Lung (tissue), 12 donors: ENCODE data around the gene CIRBP. TPM values are rescaled to one million over a fixed set of nuclear protein-coding genes. Genes with fewer than 3 reads are reported as not detected.

Experiments used
- ATAC-seq: fragments of 200-7000 bp; cut with Tn5 transposase; one replicate; pipeline ENCODE4 v1.9.1; 2020; ENCODE audit warnings: moderate number of reproducible peaks; ENCODE audit not compliant: insufficient read depth, low FRiP score
- DNase-seq, 3 donors: peaks; one replicate each; pipeline ENCODE4 v3.0.0-alpha.2; 2013 to 2017
- H3K27ac ChIP-seq, 2 donors: one replicate each; pipeline ENCODE4 v1.5.1; 2013; ENCODE audit warnings: mild to moderate bottlenecking in 2 of 2, moderate library complexity in 2 of 2, control low read depth in 1 of 2, inconsistent platforms in 1 of 2, low read depth in 1 of 2, low read length in 1 of 2
- H3K27me3 ChIP-seq, 3 donors: one replicate each; pipeline ENCODE4 v1.5.1; 2013; ENCODE audit warnings: low read length in 2 of 3; ENCODE audit not compliant: control insufficient read depth in 3 of 3, insufficient read depth in 3 of 3
- H3K36me3 ChIP-seq, 4 donors: one replicate each; pipeline ENCODE4 v1.5.1; 2013; ENCODE audit warnings: low read length in 4 of 4, mild to moderate bottlenecking in 1 of 4, moderate library complexity in 1 of 4; ENCODE audit not compliant: control insufficient read depth in 4 of 4, insufficient read depth in 4 of 4
- H3K4me1 ChIP-seq, 5 donors: one replicate each; pipeline ENCODE4 v1.5.1; 2013; ENCODE audit warnings: low read length in 5 of 5, mild to moderate bottlenecking in 2 of 5, moderate library complexity in 1 of 5; ENCODE audit not compliant: control insufficient read depth in 5 of 5, insufficient read depth in 5 of 5
- H3K4me3 ChIP-seq: one replicate; pipeline ENCODE4 v1.5.1; 2013; ENCODE audit warnings: mild to moderate bottlenecking, control low read depth, moderate library complexity
- H3K9ac ChIP-seq, 2 donors: one replicate each; pipeline ENCODE4 v1.5.1; 2013; ENCODE audit warnings: low read length in 2 of 2, control low read depth in 1 of 2; ENCODE audit not compliant: insufficient read depth in 1 of 2
- H3K9me3 ChIP-seq, 4 donors: one replicate each; pipeline ENCODE4 v1.5.1; 2013; ENCODE audit warnings: low read length in 3 of 4, mild to moderate bottlenecking in 1 of 4, moderate library complexity in 1 of 4; ENCODE audit not compliant: control insufficient read depth in 4 of 4, insufficient read depth in 3 of 4
- WGBS, 2 donors: extraction: QIAGEN DNeasy Blood & Tissue Kit; methylation state at CpG; one replicate each; pipeline ENCODE4 v1.1.7; 2013; 5-methylcytosine and 5-hydroxymethylcytosine counted together
- polyA plus RNA-seq, 2 donors: library from polyadenylated mRNA; stranded (reverse); fragments of 200-250 nt; gene quantifications; one replicate each; pipeline ENCODE4 v1.2.1, GENCODE V29; 2013
- total RNA-seq, 2 donors: library from RNA; depleted of rRNA in 1 of 2; stranded (reverse); fragments of >200 nt in 1 of 2; gene quantifications; one replicate each; pipeline ENCODE4 v1.2.1, GENCODE V29; 2014 to 2021
- TF ChIP-seq, protein P1 (sequence below): IDR thresholded peaks from 2 replicates; pipeline ENCODE4 v1.5.1; 2012; ENCODE audit warnings: mild to moderate bottlenecking; ENCODE audit errors: control extremely low read depth, extremely low read depth
- donor health status: control.
- donor health status: control.
- donor health status: Bipolar disorder and iron deficiency.
- donor health status: healthy.
- donor health status: DM: yes; HTN: yes; CAD: no.

Gene CIRBP
- total and polyA plus RNA-seq, 4 donors, result 313 to 488 (median 439) TPM

DNA sequence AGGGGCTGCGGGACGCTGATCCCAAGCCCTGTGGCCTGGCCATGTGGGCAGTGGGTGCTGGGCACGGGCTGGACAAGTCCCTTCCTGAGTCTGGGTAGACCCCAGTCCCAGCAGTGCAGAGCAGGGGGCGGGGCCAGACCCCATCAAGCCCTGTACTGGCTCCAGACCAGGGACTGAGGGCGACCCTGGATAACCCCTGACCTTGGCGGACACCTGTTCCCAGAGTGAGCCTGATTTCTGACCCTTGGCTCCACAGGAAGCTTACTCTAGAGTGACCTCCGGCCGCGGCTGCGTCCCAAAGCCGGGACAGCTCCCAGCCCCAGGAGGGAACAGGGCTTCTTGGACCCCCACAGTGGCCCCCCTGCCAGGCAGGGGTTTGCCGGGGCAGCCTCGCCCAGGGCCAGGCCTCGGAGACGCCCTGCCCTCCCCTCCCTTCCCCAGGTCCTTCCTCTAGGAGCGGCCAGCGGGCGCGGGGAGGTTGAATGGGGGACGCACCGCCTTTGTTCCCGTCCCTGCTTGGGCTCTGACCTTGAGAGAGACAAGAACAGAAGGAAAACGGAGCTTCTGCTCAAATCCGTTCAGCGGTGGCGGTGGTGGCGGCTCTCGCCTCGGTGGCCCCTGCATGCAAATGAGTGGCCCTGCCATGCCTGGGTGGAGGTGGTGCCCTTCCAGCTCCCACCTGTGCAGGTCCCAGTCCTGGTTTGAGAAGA is 14.2 kb downstream of the CIRBP start:
- no peak overlapping the region for H3K27ac ChIP-seq
- 58 to 76% methylated on average over 25 to 29 of the region's 29 CpGs for WGBS, 2 donors
- peaks cover 0 to 15% (median 0%) of the 10 kb centered on the region in 5 donors for H3K4me1 ChIP-seq
- ATAC-seq (no peak), DNase-seq (no peak)
- H3K9ac ChIP-seq, result no peak overlapping the region
- H3K36me3 ChIP-seq, result peaks cover 0 to 11% (median 2%) of the 10 kb centered on the region in 4 donors
- peaks cover 0 to 1% (median 0%) of the 10 kb centered on the region in 4 donors for H3K9me3 ChIP-seq
- peaks cover 0 to 17% (median 4%) of the 10 kb centered on the region in 3 donors for H3K27me3 ChIP-seq
- H3K4me3 ChIP-seq, result no peak overlapping the region
- TF ChIP-seq, protein P1, sequence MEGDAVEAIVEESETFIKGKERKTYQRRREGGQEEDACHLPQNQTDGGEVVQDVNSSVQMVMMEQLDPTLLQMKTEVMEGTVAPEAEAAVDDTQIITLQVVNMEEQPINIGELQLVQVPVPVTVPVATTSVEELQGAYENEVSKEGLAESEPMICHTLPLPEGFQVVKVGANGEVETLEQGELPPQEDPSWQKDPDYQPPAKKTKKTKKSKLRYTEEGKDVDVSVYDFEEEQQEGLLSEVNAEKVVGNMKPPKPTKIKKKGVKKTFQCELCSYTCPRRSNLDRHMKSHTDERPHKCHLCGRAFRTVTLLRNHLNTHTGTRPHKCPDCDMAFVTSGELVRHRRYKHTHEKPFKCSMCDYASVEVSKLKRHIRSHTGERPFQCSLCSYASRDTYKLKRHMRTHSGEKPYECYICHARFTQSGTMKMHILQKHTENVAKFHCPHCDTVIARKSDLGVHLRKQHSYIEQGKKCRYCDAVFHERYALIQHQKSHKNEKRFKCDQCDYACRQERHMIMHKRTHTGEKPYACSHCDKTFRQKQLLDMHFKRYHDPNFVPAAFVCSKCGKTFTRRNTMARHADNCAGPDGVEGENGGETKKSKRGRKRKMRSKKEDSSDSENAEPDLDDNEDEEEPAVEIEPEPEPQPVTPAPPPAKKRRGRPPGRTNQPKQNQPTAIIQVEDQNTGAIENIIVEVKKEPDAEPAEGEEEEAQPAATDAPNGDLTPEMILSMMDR, result no peak

DNA sequence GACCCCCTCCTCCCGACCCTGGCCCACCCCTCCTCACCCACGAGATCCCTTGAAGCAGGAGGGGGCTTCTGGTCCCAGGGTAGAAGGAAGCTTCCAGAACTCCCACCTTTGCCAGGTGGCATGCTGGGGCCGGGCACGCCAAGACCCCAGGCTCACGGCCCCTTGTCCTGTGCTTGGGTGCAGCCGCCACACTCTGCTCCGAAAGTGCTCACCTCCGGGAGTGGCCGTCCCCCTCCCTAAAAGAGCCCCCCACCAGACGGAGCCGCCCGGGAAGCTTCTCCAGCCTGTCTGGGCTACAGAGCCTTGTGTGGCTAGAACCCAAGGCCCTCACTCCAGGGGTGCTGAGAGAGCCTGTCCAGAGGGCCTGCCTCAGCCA is 14.8 kb downstream of the CIRBP start:
- ATAC-seq (no peak), DNase-seq (no peak)
- H3K9me3 ChIP-seq, result peaks cover 0 to 1% (median 0%) of the 10 kb centered on the region in 4 donors
- H3K9ac ChIP-seq, result no peak overlapping the region
- 78 to 89% methylated on average over 11 to 12 of the region's 12 CpGs for WGBS, 2 donors
- H3K27me3 ChIP-seq, result peaks cover 0 to 20% (median 4%) of the 10 kb centered on the region in 3 donors
- peaks cover 0 to 15% (median 0%) of the 10 kb centered on the region in 5 donors for H3K4me1 ChIP-seq
- no peak overlapping the region for H3K27ac ChIP-seq
- H3K36me3 ChIP-seq, result peaks cover 0 to 6% (median 1%) of the 10 kb centered on the region in 4 donors
- TF ChIP-seq, protein P1, result no peak
- H3K4me3 ChIP-seq, result no peak overlapping the region

DNA sequence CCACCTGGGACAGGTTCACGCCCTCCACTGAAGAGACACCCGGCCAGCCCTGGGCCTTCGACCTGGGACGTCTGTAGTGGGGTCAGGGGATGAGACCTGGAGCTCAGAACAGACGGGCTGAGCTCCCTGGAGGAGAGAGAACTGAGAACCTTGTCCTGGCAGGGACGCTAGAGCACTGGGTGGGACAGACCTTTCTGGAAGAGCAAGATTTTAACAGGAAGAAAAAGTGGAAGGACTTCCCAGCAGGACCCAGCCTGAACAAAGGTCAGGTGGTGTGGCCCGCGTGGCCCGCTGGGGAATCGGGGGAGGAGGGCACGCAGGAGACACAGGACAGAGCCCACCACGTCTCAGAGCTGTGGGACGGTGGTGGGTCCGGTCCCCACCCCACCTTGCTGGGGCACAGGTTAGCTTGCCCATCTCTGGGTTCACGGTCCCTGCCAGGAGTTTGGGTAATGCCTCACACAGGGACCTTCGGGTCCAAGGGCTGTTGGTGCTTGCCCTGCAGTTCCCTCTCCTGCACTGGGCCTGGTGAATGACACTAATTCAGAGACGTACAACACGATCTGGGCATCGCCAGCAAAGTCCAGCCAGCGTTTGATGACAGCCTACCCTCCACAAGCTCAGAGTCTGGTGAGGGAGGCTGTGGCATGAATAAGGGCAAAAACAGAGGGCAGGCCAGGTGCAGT is 15.3 kb downstream of the CIRBP start:
- no peak overlapping the region for H3K9ac ChIP-seq
- H3K9me3 ChIP-seq, result peaks cover 0 to 1% (median 0%) of the 10 kb centered on the region in 4 donors
- H3K4me1 ChIP-seq, result peaks cover 0 to 15% (median 0%) of the 10 kb centered on the region in 5 donors
- H3K27ac ChIP-seq, result no peak overlapping the region
- TF ChIP-seq, protein P1, result no peak
- WGBS, 2 donors, result 66 to 77% methylated on average over 20 of the region's 20 CpGs
- H3K27me3 ChIP-seq, result peaks cover 0 to 23% (median 4%) of the 10 kb centered on the region in 3 donors
- no peak for ATAC-seq
- peaks cover 0 to under 1% (median 0%) of the 10 kb centered on the region in 4 donors for H3K36me3 ChIP-seq
- H3K4me3 ChIP-seq, result no peak overlapping the region
- DNase-seq, result no peak
